Measurements from ENCODE around the gene LSM6.

- TF ChIP-seq PATZ1 (CRISPR knock-in tag; IDR thresholded peaks at IDR 0.05; ENCODE audit: borderline replicate concordance) (no peak), ZNF8 (CRISPR knock-in tag; IDR thresholded peaks at IDR 0.05) (no peak), ZNF565 (CRISPR knock-in tag; conservative IDR thresholded peaks at IDR 0.05; ENCODE audit: low read depth) (no peak), ZFP30 (CRISPR knock-in tag; IDR thresholded peaks at IDR 0.05) (no peak)
Measured at GRCh38 chr4:146158036-146158745, 17.3 kb upstream of the LSM6 start.
